HepG2 (cell line): ENCODE data around the gene RNF208. TPM values are rescaled to one million over a fixed set of nuclear protein-coding genes. Genes with fewer than 3 reads are reported as not detected.

Source experiments
- EZH2 ChIP-seq: conservative IDR thresholded peaks from 2 replicates; pipeline ENCODE4 v1.6.1; 2012; ENCODE audit warnings: mild to moderate bottlenecking, low read depth, low read length, moderate library complexity
- GMEB1 ChIP-seq: sonication (generic); formaldehyde crosslinking; IDR thresholded peaks from 2 replicates; pipeline ENCODE4 v1.5.1; 2020; ENCODE audit warnings: missing genetic modification reagents, mild to moderate bottlenecking, borderline replicate concordance
- IRF2 ChIP-seq: IDR thresholded peaks from 2 replicates; pipeline ENCODE4 v1.6.1; 2018; ENCODE audit warnings: missing genetic modification reagents, missing compliant biosample characterization
- JUNB ChIP-seq: sonication (generic); formaldehyde crosslinking; IDR thresholded peaks from 2 replicates; pipeline ENCODE4 v1.8.0; 2022; ENCODE audit warnings: missing genetic modification reagents, mild to moderate bottlenecking, borderline replicate concordance
- MBNL3 ChIP-seq: fragments of 250-450 bp; sonication (Bioruptor Pico); conservative IDR thresholded peaks from 2 replicates; pipeline ENCODE4 v1.8.0; 2022; ENCODE audit warnings: mild to moderate bottlenecking, inconsistent platforms
- NFE2 ChIP-seq: sonication (generic); formaldehyde crosslinking; IDR thresholded peaks from 2 replicates; pipeline ENCODE4 v1.4.0; 2020; ENCODE audit warnings: missing genetic modification reagents
- NFYB ChIP-seq: sonication (generic); formaldehyde crosslinking; IDR thresholded peaks from 2 replicates; pipeline ENCODE4 v1.4.0; 2020; ENCODE audit warnings: missing genetic modification reagents
- NR1H2 ChIP-seq: sonication (generic); formaldehyde crosslinking; IDR thresholded peaks from 2 replicates; pipeline ENCODE4 v1.8.1; 2022; ENCODE audit warnings: low read depth, missing genetic modification reagents, borderline replicate concordance
- PAWR ChIP-seq: sonication (generic); formaldehyde crosslinking; IDR thresholded peaks from 2 replicates; pipeline ENCODE4 v1.4.0; 2020; ENCODE audit warnings: missing genetic modification reagents, mild to moderate bottlenecking, borderline replicate concordance
- SCMH1 ChIP-seq: sonication (generic); formaldehyde crosslinking; IDR thresholded peaks from 2 replicates; pipeline ENCODE4 v1.9.0; 2021; ENCODE audit warnings: missing genetic modification reagents, mild to moderate bottlenecking, borderline replicate concordance
- SETDB1 ChIP-seq: sonication (generic); formaldehyde crosslinking; IDR thresholded peaks from 2 replicates; pipeline ENCODE4 v1.5.1; 2020; ENCODE audit warnings: missing genetic modification reagents, mild to moderate bottlenecking, borderline replicate concordance
- SUZ12 ChIP-seq: fragments of 150-350 bp; IDR thresholded peaks from 2 replicates; pipeline ENCODE4 v1.6.1; 2014; ENCODE audit warnings: low read depth, low read length
- SYNCRIP ChIP-seq: fragments of 200-400 bp; formaldehyde crosslinking; IDR thresholded peaks from 2 replicates; pipeline ENCODE4 v1.6.1; 2018; ENCODE audit warnings: mild to moderate bottlenecking, low read depth, low read length; ENCODE audit not compliant: insufficient read depth
- THAP9 ChIP-seq: sonication (generic); formaldehyde crosslinking; IDR thresholded peaks from 2 replicates; pipeline ENCODE4; 2020; ENCODE audit warnings: missing genetic modification reagents, mild to moderate bottlenecking, borderline replicate concordance
- YEATS4 ChIP-seq: sonication (generic); formaldehyde crosslinking; IDR thresholded peaks from 2 replicates; pipeline ENCODE4 v1.4.0; 2020; ENCODE audit warnings: missing genetic modification reagents, borderline replicate concordance
- ZBTB34 ChIP-seq: sonication (generic); formaldehyde crosslinking; IDR thresholded peaks from 2 replicates; pipeline ENCODE4 v1.8.0; 2022; ENCODE audit warnings: mild to moderate bottlenecking, missing genetic modification reagents
- ZNF331 ChIP-seq: sonication (generic); formaldehyde crosslinking; IDR thresholded peaks from 2 replicates; pipeline ENCODE4 v1.4.0; 2020; ENCODE audit warnings: missing genetic modification reagents
- ZNF451 ChIP-seq: sonication (generic); formaldehyde crosslinking; IDR thresholded peaks from 2 replicates; pipeline ENCODE4 v1.5.0; 2020; ENCODE audit warnings: mild to moderate bottlenecking, missing genetic modification reagents
- ZNF597 ChIP-seq: sonication (generic); formaldehyde crosslinking; IDR thresholded peaks from 2 replicates; pipeline ENCODE4 v1.5.0; 2020; ENCODE audit warnings: missing genetic modification reagents
- ZNF891 ChIP-seq: sonication (generic); formaldehyde crosslinking; IDR thresholded peaks from 2 replicates; pipeline ENCODE4 v1.5.0; 2020; ENCODE audit warnings: mild to moderate bottlenecking, missing genetic modification reagents
- polyA plus RNA-seq, 8 experiments: library from polyadenylated mRNA; depleted of rRNA in 3 of 8; stranded (reverse) in 7 of 8; unstranded in 1 of 8; fragments of >200 nt; fragmentation: Illumina TruSeq in 4 of 8; extraction: Trizol in 4 of 8; gene quantifications; 2 replicates each; pipeline versions ENCODE4 v1.2.1 to v1.2.3, GENCODE V29; 2011 to 2016; ENCODE audit warnings: low read depth in 4 of 8, missing spikeins in 1 of 8, mixed read lengths in 1 of 8; ENCODE audit not compliant: insufficient read depth in 1 of 8
- total RNA-seq, 5 experiments: library from RNA; depleted of rRNA; stranded (reverse); fragments of >200 nt; fragmentation: Illumina TruSeq; extraction: Trizol; gene quantifications; 2 replicates each; pipeline ENCODE4 v1.2.3, GENCODE V29; 2016; ENCODE audit warnings: low read depth in 1 of 5

RNF208 gene
- total and polyA plus RNA-seq, 2 of the 13 experiments (the other 11 are each of a cell fraction or from before 2014, with no cell fraction given) = 1.6 to 2.1 TPM

GRCh38 chr9:137234758-137235423 is 12.9 kb upstream of the RNF208 start (continued):
- TF ChIP-seq GMEB1 (CRISPR knock-in tag) = no peak
- TF ChIP-seq MBNL3 (CRISPR knock-in tag) = no peak
- TF ChIP-seq ZNF451 (CRISPR knock-in tag) = no peak; the same call in 1 of the 2 replicates
- no peak for TF ChIP-seq THAP9 (CRISPR knock-in tag)
- TF ChIP-seq SUZ12 = no peak
- TF ChIP-seq ZNF891 (CRISPR knock-in tag) = 0 out of 2 replicates have a peak, but pooled peaks have one; percentile 3
- TF ChIP-seq SYNCRIP = no peak
- no peak for TF ChIP-seq ZNF597 (CRISPR knock-in tag)
- TF ChIP-seq YEATS4 (CRISPR knock-in tag) = no peak
- no peak for TF ChIP-seq IRF2
- TF ChIP-seq SCMH1 (CRISPR knock-in tag) = no peak
- TF ChIP-seq JUNB (CRISPR knock-in tag) = no peak
- no peak for TF ChIP-seq NR1H2 (CRISPR knock-in tag)
- no peak for TF ChIP-seq EZH2
- no peak for TF ChIP-seq ZBTB34 (CRISPR knock-in tag)
- TF ChIP-seq ZNF331 (CRISPR knock-in tag) = no peak
- no peak for TF ChIP-seq SETDB1 (CRISPR knock-in tag)
- TF ChIP-seq PAWR = 0 out of 2 replicates have a peak, but pooled peaks have one; percentile 20
- TF ChIP-seq NFYB (CRISPR knock-in tag) = no peak
- TF ChIP-seq NFE2 = no peak
